Osteocyte (in vitro differentiated cells): Measurements from ENCODE around the gene APOBEC2. TPM values are rescaled to one million over a fixed set of nuclear protein-coding genes. Genes with fewer than 3 reads are reported as not detected.
A peak's percentile ranks its signal among the peaks of the same experiment; 100 is the strongest.

Experiments
- DNase-seq: peaks from one replicate; pipeline ENCODE4 v3.0.0; 2021; ENCODE audit warnings: mixed read lengths; ENCODE audit not compliant: unreplicated experiment; ENCODE audit errors: extremely low spot score
- H3K27ac Mint-ChIP-seq: one replicate; pipeline ENCODE4 v1.8.0; 2021; ENCODE audit warnings: mild to moderate bottlenecking, mixed read lengths; ENCODE audit not compliant: unreplicated experiment
- H3K27me3 Mint-ChIP-seq: one replicate; pipeline ENCODE4 v1.8.0; 2021; ENCODE audit warnings: mixed read lengths; ENCODE audit not compliant: unreplicated experiment
- H3K36me3 Mint-ChIP-seq: one replicate; pipeline ENCODE4 v1.8.0; 2021; ENCODE audit warnings: mixed read lengths; ENCODE audit not compliant: unreplicated experiment
- H3K4me1 Mint-ChIP-seq: one replicate; pipeline ENCODE4 v1.8.0; 2021; ENCODE audit warnings: mixed read lengths; ENCODE audit not compliant: unreplicated experiment
- H3K4me3 Mint-ChIP-seq: one replicate; pipeline ENCODE4 v1.8.0; 2021; ENCODE audit warnings: mild to moderate bottlenecking, moderate library complexity, mixed read lengths; ENCODE audit not compliant: unreplicated experiment
- H3K9me3 Mint-ChIP-seq: one replicate; pipeline ENCODE4 v1.8.0; 2021; ENCODE audit warnings: mixed read lengths; ENCODE audit not compliant: unreplicated experiment
- CTCF ChIP-seq: fragments of 200-600 bp; sonication (generic); IDR thresholded peaks from 2 replicates; pipeline ENCODE4 v1.5.0; 2021; ENCODE audit warnings: antibody characterized with exemption, mild to moderate bottlenecking, moderate library complexity
- total RNA-seq: library from RNA; stranded (reverse); gene quantifications from 2 replicates; pipeline ENCODE4 v1.2.1, GENCODE V29; 2021

APOBEC2 gene
- total RNA-seq, 1 donor from 2014 or later: not detected

GRCh38 chr6:41047306-41047705, 5.7 kb upstream of the APOBEC2 start:
- no peak overlapping the region for H3K27ac Mint-ChIP-seq
- H3K36me3 Mint-ChIP-seq: no peaks in the 10 kb centered on the region
- peaks cover 12% of the 10 kb centered on the region for H3K4me1 Mint-ChIP-seq
- no peak for TF ChIP-seq CTCF
- peaks cover 11% of the 10 kb centered on the region for H3K27me3 Mint-ChIP-seq
- DNase-seq: no peak
- no peaks in the 10 kb centered on the region for H3K9me3 Mint-ChIP-seq
- H3K4me3 Mint-ChIP-seq: no peak overlapping the region

GRCh38 chr6:41047745-41048732, 5.0 kb upstream of the APOBEC2 start:
- H3K27ac Mint-ChIP-seq: no peak overlapping the region
- no peak for DNase-seq
- H3K36me3 Mint-ChIP-seq: no peaks in the 10 kb centered on the region
- peaks cover 12% of the 10 kb centered on the region for H3K4me1 Mint-ChIP-seq
- H3K4me3 Mint-ChIP-seq: no peak overlapping the region
- peaks cover 11% of the 10 kb centered on the region for H3K27me3 Mint-ChIP-seq
- TF ChIP-seq CTCF: no peak
- H3K9me3 Mint-ChIP-seq: no peaks in the 10 kb centered on the region

- no peak for DNase-seq
- H3K27ac Mint-ChIP-seq: peak overlapping the region; percentile 39
- peaks cover 12% of the 10 kb centered on the region for H3K4me1 Mint-ChIP-seq
- H3K27me3 Mint-ChIP-seq: peaks cover 11% of the 10 kb centered on the region
- H3K9me3 Mint-ChIP-seq: no peaks in the 10 kb centered on the region
- no peak overlapping the region for H3K4me3 Mint-ChIP-seq
- TF ChIP-seq CTCF: no peak
- no peaks in the 10 kb centered on the region for H3K36me3 Mint-ChIP-seq
Measured at GRCh38 chr6:41049521-41049920, 3.5 kb upstream of the APOBEC2 start.

- TF ChIP-seq CTCF: no peak
- H3K4me1 Mint-ChIP-seq: peaks cover 12% of the 10 kb centered on the region
- no peaks in the 10 kb centered on the region for H3K36me3 Mint-ChIP-seq
- H3K27ac Mint-ChIP-seq: no peak overlapping the region
- DNase-seq: no peak
- no peaks in the 10 kb centered on the region for H3K9me3 Mint-ChIP-seq
- H3K4me3 Mint-ChIP-seq: no peak overlapping the region
- peaks cover 11% of the 10 kb centered on the region for H3K27me3 Mint-ChIP-seq
Measured at GRCh38 chr6:41049955-41050354, 3.0 kb upstream of the APOBEC2 start.

GRCh38 chr6:41050536-41050935, 2.5 kb upstream of the APOBEC2 start:
- Mint-ChIP-seq H3K27ac (no peak overlapping the region), H3K36me3 (no peaks in the 10 kb centered on the region), H3K4me1 (peaks cover 12% of the 10 kb centered on the region), H3K9me3 (no peaks in the 10 kb centered on the region), H3K27me3 (peaks cover 11% of the 10 kb centered on the region), H3K4me3 (no peak overlapping the region)
- no peak for TF ChIP-seq CTCF
- DNase-seq: no peak
